Peyer's patch (tissue), 4 donors: ENCODE measurements around the gene CSMD2. TPM values are rescaled to one million over a fixed set of nuclear protein-coding genes. Genes with fewer than 3 reads are reported as not detected.
"Not testable (repeated sequence)": the region's sequence is repeated elsewhere in the genome, so short reads cannot be mapped to it uniquely, and the experiment has no call there.

Experiments used
- DNase-seq, 3 donors: peaks; one replicate each; pipeline ENCODE4 v3.0.0-alpha.2; 2017 to 2019
- H3K27ac ChIP-seq, 4 donors: fragments of 200-600 bp; sonication (generic); one replicate each; pipeline ENCODE4 v1.5.1; 2016 to 2019
- H3K27me3 ChIP-seq, 2 donors: fragments of 200-600 bp; sonication (generic); one replicate each; pipeline ENCODE4 v1.5.1; 2019
- H3K36me3 ChIP-seq, 3 donors: fragments of 200-600 bp; sonication (generic); one replicate each; pipeline ENCODE4 v1.5.1; 2016 to 2019
- H3K4me1 ChIP-seq, 4 donors: fragments of 200-600 bp; sonication (generic); one replicate each; pipeline ENCODE4 v1.5.1; 2016 to 2019
- H3K4me3 ChIP-seq, 4 donors: fragments of 200-600 bp; sonication (generic); 1 replicate in 3 of 4; 2 replicates in 1 of 4; pipeline ENCODE4 v1.5.1; 2016 to 2019; ENCODE audit warnings: mild to moderate bottlenecking in 1 of 4
- H3K9me3 ChIP-seq, 4 donors: fragments of 200-600 bp; sonication (generic); one replicate each; pipeline ENCODE4 v1.5.1; 2016 to 2019; ENCODE audit warnings: mild to moderate bottlenecking in 1 of 4
- CTCF ChIP-seq, 6 experiments: fragments of 450-650 bp in 4 of 6; fragments of 200-600 bp in 2 of 6; sonication (generic) in 1 of 6; IDR thresholded peaks; one replicate each; pipeline ENCODE4 v1.5.1; 2017 to 2019; ENCODE audit warnings: antibody characterized with exemption in 6 of 6, mild to moderate bottlenecking in 3 of 6, moderate library complexity in 1 of 6
- POLR2A ChIP-seq, 2 donors: fragments of 450-650 bp; IDR thresholded peaks; one replicate each; pipeline ENCODE4 v1.5.1; 2017; ENCODE audit warnings: antibody characterized with exemption in 2 of 2, mild to moderate bottlenecking in 2 of 2, moderate library complexity in 2 of 2
- total RNA-seq, 4 donors: library from RNA; depleted of rRNA; stranded (reverse); fragments of >200 nt; gene quantifications; one replicate each; pipeline ENCODE4 v1.1.0, GENCODE V29; 2016

Gene CSMD2
- total RNA-seq, 4 donors from 2014 or later, result under 0.01 to 1.2 (median 0.70) TPM

- no peak overlapping the region for H3K27ac ChIP-seq
- no peak overlapping the region for H3K4me3 ChIP-seq
- no peaks in the 10 kb centered on the region for H3K4me1 ChIP-seq
- no peaks in the 10 kb centered on the region for H3K36me3 ChIP-seq
- H3K9me3 ChIP-seq, result no peaks in the 10 kb centered on the region
- TF ChIP-seq POLR2A (IDR thresholded peaks at IDR 0.05) (no peak), CTCF (IDR thresholded peaks at IDR 0.05) (no peak)
- no peaks in the 10 kb centered on the region for H3K27me3 ChIP-seq
- DNase-seq, result no peak
Measured at GRCh38 chr1:34100332-34100731, 64.7 kb downstream of the CSMD2 start.

- not testable (repeated sequence) for H3K4me3 ChIP-seq, H3K27me3 ChIP-seq, DNase-seq, H3K27ac ChIP-seq, H3K36me3 ChIP-seq, H3K4me1 ChIP-seq, H3K9me3 ChIP-seq
Measured at GRCh38 chr1:34092399-34092798, 72.6 kb downstream of the CSMD2 start.

GRCh38 chr1:34089731-34090130 lies 75.3 kb downstream of the CSMD2 start:
- TF ChIP-seq POLR2A (IDR thresholded peaks at IDR 0.05) (no peak), CTCF (IDR thresholded peaks at IDR 0.05) (no peak)
- Histone ChIP-seq H3K4me3 (no peak overlapping the region), H3K9me3 (no peaks in the 10 kb centered on the region), H3K36me3 (no peaks in the 10 kb centered on the region), H3K27ac (no peak overlapping the region), H3K27me3 (no peaks in the 10 kb centered on the region), H3K4me1 (no peaks in the 10 kb centered on the region)
- no peak for DNase-seq

- TF ChIP-seq CTCF (IDR thresholded peaks at IDR 0.05) (no peak), POLR2A (IDR thresholded peaks at IDR 0.05) (no peak)
- DNase-seq, result no peak
- H3K36me3 ChIP-seq, result no peaks in the 10 kb centered on the region
- no peak overlapping the region for H3K27ac ChIP-seq
- no peaks in the 10 kb centered on the region for H3K27me3 ChIP-seq
- H3K4me3 ChIP-seq, result no peak overlapping the region
- H3K9me3 ChIP-seq, result no peaks in the 10 kb centered on the region
- H3K4me1 ChIP-seq, result no peaks in the 10 kb centered on the region
Measured at GRCh38 chr1:34087986-34088385, 77.0 kb downstream of the CSMD2 start.

GRCh38 chr1:34086561-34086960 lies 78.5 kb downstream of the CSMD2 start:
- TF ChIP-seq POLR2A (IDR thresholded peaks at IDR 0.05) (no peak), CTCF (IDR thresholded peaks at IDR 0.05) (no peak)
- no peaks in the 10 kb centered on the region for H3K9me3 ChIP-seq
- DNase-seq, result no peak
- no peak overlapping the region for H3K27ac ChIP-seq
- no peak overlapping the region for H3K4me3 ChIP-seq
- H3K36me3 ChIP-seq, result no peaks in the 10 kb centered on the region
- no peaks in the 10 kb centered on the region for H3K4me1 ChIP-seq
- no peaks in the 10 kb centered on the region for H3K27me3 ChIP-seq

GRCh38 chr1:34083974-34084373 lies 81.1 kb downstream of the CSMD2 start:
- Histone ChIP-seq H3K27ac (no peak overlapping the region), H3K4me1 (no peaks in the 10 kb centered on the region), H3K9me3 (no peaks in the 10 kb centered on the region), H3K4me3 (no peak overlapping the region), H3K36me3 (no peaks in the 10 kb centered on the region), H3K27me3 (no peaks in the 10 kb centered on the region)
- DNase-seq, result no peak
- TF ChIP-seq CTCF (IDR thresholded peaks at IDR 0.05), result no peak
- TF ChIP-seq POLR2A (IDR thresholded peaks at IDR 0.05), result no peak

GRCh38 chr1:34082085-34082670 lies 82.9 kb downstream of the CSMD2 start:
- H3K27ac ChIP-seq, H3K9me3 ChIP-seq, DNase-seq, H3K27me3 ChIP-seq, H3K36me3 ChIP-seq, H3K4me3 ChIP-seq, H3K4me1 ChIP-seq: not testable (repeated sequence)
